ENCODE data around the gene SPDYE16.

SPDYE16 gene

DNA sequence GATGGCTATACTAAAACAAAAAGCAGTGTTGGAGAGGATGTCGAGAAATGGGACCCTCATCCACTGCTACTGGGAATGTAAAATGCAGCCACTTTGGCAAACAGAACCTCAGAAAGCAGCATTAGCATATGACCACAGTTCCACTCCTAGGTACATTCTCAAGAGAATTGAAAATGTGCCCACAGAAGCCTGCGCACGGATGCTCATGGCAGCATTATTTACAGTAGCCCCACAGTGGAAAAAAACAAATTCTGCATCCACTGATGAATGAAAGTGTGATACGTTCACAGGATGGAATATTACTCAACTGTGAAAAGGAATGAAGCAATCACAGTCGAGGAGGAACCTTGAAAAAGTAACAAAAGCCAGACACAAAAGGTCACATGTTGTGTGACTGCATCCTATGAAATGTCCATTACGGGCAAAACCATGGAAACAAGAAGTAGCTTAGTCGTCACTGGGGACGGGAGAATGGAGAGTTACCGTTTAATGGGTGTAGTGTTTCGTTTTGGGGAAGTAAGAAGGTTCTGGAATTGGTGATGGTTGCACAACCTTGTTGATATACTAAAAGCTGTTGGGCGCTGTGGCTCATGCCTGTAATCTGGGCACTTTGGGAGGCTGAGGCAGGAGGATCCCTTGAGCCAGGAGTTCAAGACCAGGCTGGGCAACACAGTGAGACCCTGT lies 35.2 kb downstream of the SPDYE16 start:
- TF ChIP-seq, protein P1, sequence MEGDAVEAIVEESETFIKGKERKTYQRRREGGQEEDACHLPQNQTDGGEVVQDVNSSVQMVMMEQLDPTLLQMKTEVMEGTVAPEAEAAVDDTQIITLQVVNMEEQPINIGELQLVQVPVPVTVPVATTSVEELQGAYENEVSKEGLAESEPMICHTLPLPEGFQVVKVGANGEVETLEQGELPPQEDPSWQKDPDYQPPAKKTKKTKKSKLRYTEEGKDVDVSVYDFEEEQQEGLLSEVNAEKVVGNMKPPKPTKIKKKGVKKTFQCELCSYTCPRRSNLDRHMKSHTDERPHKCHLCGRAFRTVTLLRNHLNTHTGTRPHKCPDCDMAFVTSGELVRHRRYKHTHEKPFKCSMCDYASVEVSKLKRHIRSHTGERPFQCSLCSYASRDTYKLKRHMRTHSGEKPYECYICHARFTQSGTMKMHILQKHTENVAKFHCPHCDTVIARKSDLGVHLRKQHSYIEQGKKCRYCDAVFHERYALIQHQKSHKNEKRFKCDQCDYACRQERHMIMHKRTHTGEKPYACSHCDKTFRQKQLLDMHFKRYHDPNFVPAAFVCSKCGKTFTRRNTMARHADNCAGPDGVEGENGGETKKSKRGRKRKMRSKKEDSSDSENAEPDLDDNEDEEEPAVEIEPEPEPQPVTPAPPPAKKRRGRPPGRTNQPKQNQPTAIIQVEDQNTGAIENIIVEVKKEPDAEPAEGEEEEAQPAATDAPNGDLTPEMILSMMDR (IDR thresholded peaks at IDR 0.05), result no peak

DNA sequence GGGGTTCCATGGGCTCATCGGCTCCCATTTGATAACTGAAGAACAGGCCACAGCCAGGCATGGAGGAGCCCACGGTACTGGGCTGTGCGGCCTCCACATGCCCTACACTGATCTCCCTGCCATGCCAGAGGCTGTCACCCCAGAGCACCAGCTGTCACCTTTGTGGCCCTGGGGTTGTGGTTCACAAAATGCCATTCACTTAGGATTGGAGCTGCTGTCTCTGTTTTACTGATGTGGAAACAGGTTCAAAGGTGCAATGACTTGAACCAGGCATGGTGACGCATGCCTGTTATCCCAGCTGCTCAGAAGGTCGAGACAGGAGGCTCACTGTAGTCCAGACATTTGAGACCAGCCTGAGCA lies 37.0 kb downstream of the SPDYE16 start:
- TF ChIP-seq, protein P1 (IDR thresholded peaks at IDR 0.05), result no peak

- TF ChIP-seq, protein P1 (IDR thresholded peaks at IDR 0.05), result no peak
Observed at GRCh38 chr7:76505168-76506080, 37.7 kb downstream of the SPDYE16 start.
